RWPE2 (cell line): Measurements from ENCODE around the gene MORN5.

Experiments
- ATAC-seq: fragments of 200-7000 bp; cut with Tn5 transposase; 3 replicates; pipeline ENCODE4 v1.9.1; 2021; ENCODE audit warnings: low read depth
- DNase-seq: peaks from one replicate; pipeline ENCODE4 v3.0.0-alpha.2; 2020; ENCODE audit warnings: low spot score
- H3K27ac ChIP-seq: fragments of 450-650 bp; 2 replicates; pipeline ENCODE4 v1.5.1; 2017; ENCODE audit warnings: mild to moderate bottlenecking; ENCODE audit not compliant: poor library complexity, severe bottlenecking
- H3K27me3 ChIP-seq: fragments of 250-450 bp; sonication (Bioruptor Pico); 2 replicates; pipeline ENCODE4 v1.5.1; 2021; ENCODE audit warnings: mild to moderate bottlenecking, moderate library complexity; ENCODE audit not compliant: insufficient read depth, poor library complexity, severe bottlenecking
- H3K36me3 ChIP-seq: fragments of 250-450 bp; sonication (Bioruptor Pico); 2 replicates; pipeline ENCODE4 v1.5.1; 2020; ENCODE audit warnings: low read depth, mild to moderate bottlenecking, moderate library complexity
- H3K4me1 ChIP-seq: fragments of 250-450 bp; sonication (Bioruptor Pico); 2 replicates; pipeline ENCODE4 v1.5.1; 2021; ENCODE audit warnings: mild to moderate bottlenecking, moderate library complexity; ENCODE audit not compliant: insufficient read depth, poor library complexity, severe bottlenecking
- H3K4me3 ChIP-seq: fragments of 250-450 bp; sonication (Bioruptor Pico); 2 replicates; pipeline ENCODE4 v1.5.1; 2021; ENCODE audit warnings: mild to moderate bottlenecking, moderate library complexity; ENCODE audit not compliant: severe bottlenecking
- H3K9me3 ChIP-seq: fragments of 250-450 bp; sonication (Bioruptor Pico); 2 replicates; pipeline ENCODE4 v1.5.1; 2021; ENCODE audit warnings: mild to moderate bottlenecking, moderate library complexity; ENCODE audit not compliant: severe bottlenecking
- CTCF ChIP-seq: fragments of 450-650 bp; IDR thresholded peaks from one replicate; pipeline ENCODE4 v1.5.1; 2017; ENCODE audit warnings: mild to moderate bottlenecking, moderate library complexity; ENCODE audit not compliant: poor library complexity, severe bottlenecking

The MORN5 gene

GRCh38 chr9:122151267-122151828 lies 8.4 kb upstream of the MORN5 start:
- no peaks in the 10 kb centered on the region for H3K4me1 ChIP-seq
- no peaks in the 10 kb centered on the region for H3K27me3 ChIP-seq
- no peak overlapping the region for H3K4me3 ChIP-seq
- no peak for TF ChIP-seq CTCF
- peaks cover 75% of the 10 kb centered on the region for H3K36me3 ChIP-seq
- no peak for DNase-seq
- no peaks in the 10 kb centered on the region for H3K9me3 ChIP-seq
- H3K27ac ChIP-seq: no peak overlapping the region
- ATAC-seq: no peak

- DNase-seq (no peak), ATAC-seq (no peak)
- Histone ChIP-seq H3K27ac (no peak overlapping the region), H3K36me3 (peaks cover 42% of the 10 kb centered on the region), H3K27me3 (no peaks in the 10 kb centered on the region), H3K4me1 (peaks cover 11% of the 10 kb centered on the region), H3K4me3 (no peak overlapping the region), H3K9me3 (no peaks in the 10 kb centered on the region)
- no peak for TF ChIP-seq CTCF
These were observed 3.9 kb upstream of the MORN5 start for GRCh38 chr9:122155796-122156195.

- ATAC-seq: no peak
- no peak overlapping the region for H3K4me3 ChIP-seq
- peaks cover 11% of the 10 kb centered on the region for H3K4me1 ChIP-seq
- no peaks in the 10 kb centered on the region for H3K27me3 ChIP-seq
- no peak for DNase-seq
- H3K36me3 ChIP-seq: peaks cover 27% of the 10 kb centered on the region
- H3K27ac ChIP-seq: no peak overlapping the region
- TF ChIP-seq CTCF: peak; percentile 38
- H3K9me3 ChIP-seq: no peaks in the 10 kb centered on the region
These were observed 1.5 kb upstream of the MORN5 start for GRCh38 chr9:122158202-122158601.

GRCh38 chr9:122159925-122160246 lies 178 bp downstream of the MORN5 start:
- peaks cover 21% of the 10 kb centered on the region for H3K36me3 ChIP-seq
- TF ChIP-seq CTCF: no peak
- no peak for ATAC-seq
- H3K9me3 ChIP-seq: no peaks in the 10 kb centered on the region
- peak overlapping the region; percentile 92 for H3K4me3 ChIP-seq
- peaks cover 11% of the 10 kb centered on the region for H3K4me1 ChIP-seq
- DNase-seq: no peak
- no peaks in the 10 kb centered on the region for H3K27me3 ChIP-seq
- no peak overlapping the region for H3K27ac ChIP-seq

GRCh38 chr9:122162415-122162814 lies 2.7 kb downstream of the MORN5 start:
- no peak for TF ChIP-seq CTCF
- ATAC-seq (no peak), DNase-seq (no peak)

More at GRCh38 chr9:122162415-122162814, 2.7 kb downstream of the MORN5 start:
- Histone ChIP-seq H3K4me1 (peaks cover 11% of the 10 kb centered on the region), H3K9me3 (no peaks in the 10 kb centered on the region), H3K4me3 (no peak overlapping the region), H3K27me3 (no peaks in the 10 kb centered on the region), H3K36me3 (no peaks in the 10 kb centered on the region), H3K27ac (no peak overlapping the region)
